HepG2 (cell line): Measurements from ENCODE around the gene SERPINA3. TPM values are rescaled to one million over a fixed set of nuclear protein-coding genes. Genes with fewer than 3 reads are reported as not detected.

Experiments
- AHDC1 ChIP-seq: sonication (generic); formaldehyde crosslinking; IDR thresholded peaks from 2 replicates; pipeline ENCODE4 v1.5.1; 2020; ENCODE audit warnings: mild to moderate bottlenecking, missing genetic modification reagents, borderline replicate concordance
- ARID2 ChIP-seq: sonication (generic); formaldehyde crosslinking; IDR thresholded peaks from 2 replicates; pipeline ENCODE4 v1.8.1; 2022; ENCODE audit warnings: mild to moderate bottlenecking, missing genetic modification reagents, borderline replicate concordance
- CREM ChIP-seq, 2 experiments: sonication (generic) in 1 of 2; formaldehyde crosslinking in 1 of 2; IDR thresholded peaks; 2 replicates each; pipeline versions ENCODE4 v1.4.0 to v1.6.1; 2016 to 2020; ENCODE audit warnings: antibody characterized with exemption in 1 of 2, mild to moderate bottlenecking in 1 of 2, missing genetic modification reagents in 1 of 2
- ETV6 ChIP-seq: sonication (generic); formaldehyde crosslinking; conservative IDR thresholded peaks from 2 replicates; pipeline ENCODE4 v1.4.0; 2020; ENCODE audit warnings: missing genetic modification reagents
- FUBP1 ChIP-seq: sonication (generic); formaldehyde crosslinking; IDR thresholded peaks from 2 replicates; pipeline ENCODE4 v1.5.1; 2020; ENCODE audit warnings: missing genetic modification reagents, mild to moderate bottlenecking, borderline replicate concordance
- MYNN ChIP-seq: sonication (generic); formaldehyde crosslinking; IDR thresholded peaks from 2 replicates; pipeline ENCODE4 v1.4.0; 2020; ENCODE audit warnings: mild to moderate bottlenecking, low read depth, missing genetic modification reagents
- SOX5 ChIP-seq: IDR thresholded peaks from 2 replicates; pipeline ENCODE4 v1.6.1; 2016; ENCODE audit warnings: borderline replicate concordance
- TERF1 ChIP-seq: sonication (generic); formaldehyde crosslinking; IDR thresholded peaks from 2 replicates; pipeline ENCODE4 v1.8.0; 2022; ENCODE audit warnings: mild to moderate bottlenecking, missing genetic modification reagents, moderate library complexity
- TRAFD1 ChIP-seq: sonication (generic); formaldehyde crosslinking; IDR thresholded peaks from 2 replicates; pipeline ENCODE4 v1.5.1; 2020; ENCODE audit warnings: missing genetic modification reagents, mild to moderate bottlenecking, borderline replicate concordance
- ZNF18 ChIP-seq: sonication (generic); formaldehyde crosslinking; IDR thresholded peaks from 2 replicates; pipeline ENCODE4 v1.8.0; 2022; ENCODE audit warnings: mild to moderate bottlenecking, missing genetic modification reagents; ENCODE audit not compliant: insufficient replicate concordance
- ZNF747 ChIP-seq: sonication (generic); formaldehyde crosslinking; IDR thresholded peaks from 2 replicates; pipeline ENCODE4 v1.8.1; 2023; ENCODE audit warnings: missing genetic modification reagents, mild to moderate bottlenecking, borderline replicate concordance
- ZNF749 ChIP-seq: sonication (generic); formaldehyde crosslinking; IDR thresholded peaks from 2 replicates; pipeline ENCODE4 v1.8.0; 2022; ENCODE audit warnings: mild to moderate bottlenecking, missing genetic modification reagents, moderate library complexity, borderline replicate concordance
- ZNF775 ChIP-seq: sonication (generic); formaldehyde crosslinking; IDR thresholded peaks from 2 replicates; pipeline ENCODE4 v1.4.0; 2020; ENCODE audit warnings: missing genetic modification reagents, mild to moderate bottlenecking, moderate library complexity, borderline replicate concordance
- ZSCAN22 ChIP-seq: sonication (generic); formaldehyde crosslinking; IDR thresholded peaks from 2 replicates; pipeline ENCODE4 v1.4.0; 2020; ENCODE audit warnings: mild to moderate bottlenecking, missing genetic modification reagents
- polyA plus RNA-seq, 8 experiments: library from polyadenylated mRNA; depleted of rRNA in 3 of 8; stranded (reverse) in 7 of 8; unstranded in 1 of 8; fragments of >200 nt; fragmentation: Illumina TruSeq in 4 of 8; extraction: Trizol in 4 of 8; gene quantifications; 2 replicates each; pipeline versions ENCODE4 v1.2.1 to v1.2.3, GENCODE V29; 2011 to 2016; ENCODE audit warnings: low read depth in 4 of 8, missing spikeins in 1 of 8, mixed read lengths in 1 of 8; ENCODE audit not compliant: insufficient read depth in 1 of 8
- total RNA-seq, 5 experiments: library from RNA; depleted of rRNA; stranded (reverse); fragments of >200 nt; fragmentation: Illumina TruSeq; extraction: Trizol; gene quantifications; 2 replicates each; pipeline ENCODE4 v1.2.3, GENCODE V29; 2016; ENCODE audit warnings: low read depth in 1 of 5

The SERPINA3 gene
- total and polyA plus RNA-seq, 2 of the 13 experiments (the other 11 are each of a cell fraction or from before 2014, with no cell fraction given), result 825 to 2,200 TPM

- TF ChIP-seq ZNF18 (CRISPR knock-in tag), result no peak
- TF ChIP-seq ARID2 (CRISPR knock-in tag), result no peak
- TF ChIP-seq ZNF749, result no peak
- TF ChIP-seq CREM (IDR thresholded peaks at IDR 0.05), result no peak
- no peak for TF ChIP-seq CREM (CRISPR knock-in tag; IDR thresholded peaks at IDR 0.05)
- TF ChIP-seq SOX5 (CRISPR knock-in tag), result no peak
- no peak for TF ChIP-seq TRAFD1
- TF ChIP-seq AHDC1, result no peak
- no peak for TF ChIP-seq TERF1 (CRISPR knock-in tag)
- no peak for TF ChIP-seq ETV6
- TF ChIP-seq ZSCAN22 (CRISPR knock-in tag), result no peak
- no peak for TF ChIP-seq ZNF747 (CRISPR knock-in tag)
- peak; percentile 67; the same call in 1 of the 2 replicates for TF ChIP-seq FUBP1
- TF ChIP-seq MYNN (CRISPR knock-in tag), result no peak
- no peak for TF ChIP-seq ZNF775
Measured at GRCh38 chr14:94612580-94613554, 676 bp downstream of the SERPINA3 start (continued).
